Loucy (cell line): Measurements from ENCODE around the gene WNT9A.

ENCODE experiments used
- H2AFZ ChIP-seq: fragments of 200-600 bp; sonication (generic); 2 replicates; pipeline ENCODE4 v1.6.0; 2016; ENCODE audit warnings: antibody characterized with exemption, mild to moderate bottlenecking, low read length, moderate library complexity
- H3F3A ChIP-seq: fragments of 200-600 bp; 2 replicates; pipeline ENCODE4 v1.6.0; 2016; ENCODE audit warnings: antibody characterized with exemption, low read depth, mild to moderate bottlenecking
- H3K27me3 ChIP-seq: fragments of 200-600 bp; sonication (generic); 2 replicates; pipeline ENCODE4 v1.6.1; 2014; ENCODE audit warnings: low read length, mild to moderate bottlenecking; ENCODE audit not compliant: insufficient read depth, poor library complexity, severe bottlenecking
- H3K36me3 ChIP-seq: fragments of 200-600 bp; sonication (generic); 2 replicates; pipeline ENCODE4 v1.6.1; 2016; ENCODE audit warnings: low read length; ENCODE audit not compliant: insufficient read depth
- H3K4me1 ChIP-seq: fragments of 200-600 bp; sonication (generic); 2 replicates; pipeline ENCODE4 v1.5.1; 2014; ENCODE audit warnings: low read length, mild to moderate bottlenecking; ENCODE audit not compliant: insufficient read depth, poor library complexity, severe bottlenecking
- H3K4me2 ChIP-seq: fragments of 200-600 bp; sonication (generic); 2 replicates; pipeline ENCODE4 v1.6.0; 2014; ENCODE audit warnings: antibody characterized with exemption, low read length, low read depth, mild to moderate bottlenecking; ENCODE audit not compliant: poor library complexity, severe bottlenecking
- H3K4me3 ChIP-seq: fragments of 200-600 bp; sonication (generic); 2 replicates; pipeline ENCODE4 v1.5.1; 2014; ENCODE audit warnings: low read length, mild to moderate bottlenecking, mixed read lengths; ENCODE audit not compliant: poor library complexity, severe bottlenecking
- H3K79me2 ChIP-seq: fragments of 200-600 bp; sonication (generic); 2 replicates; pipeline ENCODE4 v1.6.1; 2014; ENCODE audit warnings: low read length; ENCODE audit not compliant: insufficient read depth
- H3K9ac ChIP-seq: fragments of 200-600 bp; sonication (generic); 2 replicates; pipeline ENCODE4 v1.6.0; 2014; ENCODE audit warnings: mild to moderate bottlenecking, low read depth, low read length, moderate library complexity; ENCODE audit not compliant: poor library complexity, severe bottlenecking
- H3K9me2 ChIP-seq: fragments of 200-600 bp; sonication (generic); replicated peaks from 2 replicates; pipeline ENCODE4 v1.6.1; 2016; ENCODE audit warnings: low read depth, low read length, mixed read lengths
- H3K9me3 ChIP-seq: fragments of 200-600 bp; sonication (generic); 2 replicates; pipeline ENCODE4 v1.6.1; 2014; ENCODE audit warnings: mild to moderate bottlenecking, antibody characterized with exemption, low read length, low read depth; ENCODE audit not compliant: insufficient read depth
- H4K20me1 ChIP-seq: fragments of 200-600 bp; sonication (generic); 2 replicates; pipeline ENCODE4 v1.6.0; 2014; ENCODE audit warnings: antibody characterized with exemption, low read length, mild to moderate bottlenecking; ENCODE audit not compliant: insufficient read depth, poor library complexity, severe bottlenecking
- CTCF ChIP-seq: fragments of 200-600 bp; sonication (generic); conservative IDR thresholded peaks from 2 replicates; pipeline ENCODE4 v1.5.1; 2014; ENCODE audit warnings: mild to moderate bottlenecking, antibody characterized with exemption, low read length
- EZH2phosphoT487 ChIP-seq: fragments of 200-600 bp; IDR thresholded peaks from 2 replicates; pipeline ENCODE4 v1.6.1; 2018; ENCODE audit warnings: antibody characterized with exemption, mild to moderate bottlenecking, moderate library complexity, borderline replicate concordance

Gene WNT9A

GRCh38 chr1:227905573-227906487 is 41.9 kb downstream of the WNT9A start:
- no peaks in the 10 kb centered on the region for H4K20me1 ChIP-seq

GRCh38 chr1:227904541-227905335 is 43.0 kb downstream of the WNT9A start:
- no peak overlapping the region for H3K4me3 ChIP-seq
- no peak for TF ChIP-seq CTCF
- no peak for TF ChIP-seq EZH2phosphoT487
- no peaks in the 10 kb centered on the region for H3K4me1 ChIP-seq
- H3K36me3 ChIP-seq: no peaks in the 10 kb centered on the region
- peaks cover 3% of the 10 kb centered on the region; the same call in 1 of the 2 replicates for H3K9me3 ChIP-seq
- H3K9ac ChIP-seq: no peak overlapping the region
- H4K20me1 ChIP-seq: no peaks in the 10 kb centered on the region
- H3K4me2 ChIP-seq: no peak overlapping the region
- H2AFZ ChIP-seq: no peak overlapping the region
- H3F3A ChIP-seq: no peaks in the 10 kb centered on the region
- H3K27me3 ChIP-seq: no peaks in the 10 kb centered on the region
- H3K79me2 ChIP-seq: no peaks in the 10 kb centered on the region
- no peaks in the 10 kb centered on the region for H3K9me2 ChIP-seq

More at GRCh38 chr1:227905573-227906487, 41.9 kb downstream of the WNT9A start:
- H3K79me2 ChIP-seq: no peaks in the 10 kb centered on the region
- H3K4me2 ChIP-seq: no peak overlapping the region
- H3K9me2 ChIP-seq: no peaks in the 10 kb centered on the region
- H3K4me1 ChIP-seq: no peaks in the 10 kb centered on the region
- TF ChIP-seq EZH2phosphoT487 (no peak), CTCF (no peak)
- H2AFZ ChIP-seq: no peak overlapping the region
- H3K9ac ChIP-seq: no peak overlapping the region
- H3K9me3 ChIP-seq: peaks cover 3% of the 10 kb centered on the region; the same call in 1 of the 2 replicates
- no peak overlapping the region for H3K4me3 ChIP-seq
- no peaks in the 10 kb centered on the region for H3F3A ChIP-seq
- H3K36me3 ChIP-seq: no peaks in the 10 kb centered on the region
- no peaks in the 10 kb centered on the region for H3K27me3 ChIP-seq

GRCh38 chr1:227903614-227904501 is 43.9 kb downstream of the WNT9A start:
- peaks cover 3% of the 10 kb centered on the region; the same call in 1 of the 2 replicates for H3K9me3 ChIP-seq
- no peaks in the 10 kb centered on the region for H3K36me3 ChIP-seq
- no peak overlapping the region for H3K9ac ChIP-seq
- no peak overlapping the region for H3K4me3 ChIP-seq
- TF ChIP-seq EZH2phosphoT487 (no peak), CTCF (no peak)
- H3F3A ChIP-seq: no peaks in the 10 kb centered on the region
- H3K9me2 ChIP-seq: no peaks in the 10 kb centered on the region
- H3K4me1 ChIP-seq: no peaks in the 10 kb centered on the region
- H4K20me1 ChIP-seq: no peaks in the 10 kb centered on the region
- H3K4me2 ChIP-seq: no peak overlapping the region
- no peaks in the 10 kb centered on the region for H3K79me2 ChIP-seq
- H2AFZ ChIP-seq: no peak overlapping the region
- no peaks in the 10 kb centered on the region for H3K27me3 ChIP-seq
